ENCODE measurements around the gene SPAG16. TPM values are rescaled to one million over a fixed set of nuclear protein-coding genes. Genes with fewer than 3 reads are reported as not detected.

The SPAG16 gene
- total RNA-seq, 1 experiment from 2014 or later, result 16.0 TPM

DNA sequence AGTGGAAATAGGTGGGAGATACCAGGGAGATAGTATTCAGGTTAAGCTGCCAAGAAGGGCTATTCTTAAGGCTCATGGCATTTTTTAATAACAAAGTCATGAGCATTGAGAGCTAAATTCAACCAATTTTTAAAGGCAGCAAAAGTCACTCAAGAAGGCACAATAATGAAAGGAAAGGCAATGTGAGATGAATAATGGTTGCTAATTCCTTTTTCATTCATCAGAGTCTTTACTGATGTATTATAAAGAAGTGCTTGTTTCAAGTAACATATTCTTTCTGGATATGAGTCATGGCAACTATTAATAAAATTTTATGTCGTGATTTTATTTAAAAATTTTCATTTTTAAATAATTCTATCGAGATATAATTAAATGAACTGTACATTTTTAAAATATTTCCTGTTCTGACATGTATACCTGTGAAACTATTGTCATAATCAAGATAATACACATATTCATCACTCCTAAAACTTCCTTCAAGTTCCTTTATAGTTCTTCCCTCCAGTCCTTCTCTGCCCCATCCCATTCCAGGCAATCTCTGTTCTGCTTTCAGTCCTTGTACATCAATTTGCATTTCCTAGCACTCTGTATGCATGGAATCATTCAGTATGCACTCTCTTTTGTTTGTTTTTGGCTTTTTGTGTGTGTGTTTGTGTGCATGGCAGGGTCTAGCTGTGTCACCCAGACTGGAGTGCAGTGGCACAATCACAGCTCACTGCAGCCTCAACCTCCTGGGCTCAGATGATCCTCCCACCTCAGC lies 1167.4 kb downstream of the SPAG16 start:
- Mint-ChIP-seq H3K27ac (0 out of 2 replicates have a peak overlapping the region, but pooled peaks have one; percentile 7), H3K36me3 (no peaks in the 10 kb centered on the region), H3K27me3 (ENCODE audit: low read depth) (no peaks in the 10 kb centered on the region), H3K4me3 (no peak overlapping the region), H3K4me1 (peaks cover 14% of the 10 kb centered on the region), H3K9me3 (no peaks in the 10 kb centered on the region)
- DNase-seq (ENCODE audit: low spot score), result no peak
- TF ChIP-seq ATF3 (CRISPR knock-in tag; conservative IDR thresholded peaks at IDR 0.05) (no peak), IRF1 (CRISPR knock-in tag; IDR thresholded peaks at IDR 0.05) (no peak), ZNF423 (CRISPR knock-in tag; IDR thresholded peaks at IDR 0.05) (no peak), ZNF671 (CRISPR knock-in tag; IDR thresholded peaks at IDR 0.05) (no peak), ETV6 (CRISPR knock-in tag; IDR thresholded peaks at IDR 0.05) (no peak), NR3C1 (CRISPR knock-in tag; conservative IDR thresholded peaks at IDR 0.05; ENCODE audit: low read depth) (no peak), GRHL2 (CRISPR knock-in tag; IDR thresholded peaks at IDR 0.05; ENCODE audit: insufficient replicate concordance, severe bottlenecking) (no peak), ZBTB43 (CRISPR knock-in tag; IDR thresholded peaks at IDR 0.05) (no peak), ATF2 (CRISPR knock-in tag; IDR thresholded peaks at IDR 0.05; ENCODE audit: borderline replicate concordance, low read depth) (no peak), OVOL2 (CRISPR knock-in tag; IDR thresholded peaks at IDR 0.05; ENCODE audit: borderline replicate concordance) (no peak)
- TF ChIP-seq, protein P1, sequence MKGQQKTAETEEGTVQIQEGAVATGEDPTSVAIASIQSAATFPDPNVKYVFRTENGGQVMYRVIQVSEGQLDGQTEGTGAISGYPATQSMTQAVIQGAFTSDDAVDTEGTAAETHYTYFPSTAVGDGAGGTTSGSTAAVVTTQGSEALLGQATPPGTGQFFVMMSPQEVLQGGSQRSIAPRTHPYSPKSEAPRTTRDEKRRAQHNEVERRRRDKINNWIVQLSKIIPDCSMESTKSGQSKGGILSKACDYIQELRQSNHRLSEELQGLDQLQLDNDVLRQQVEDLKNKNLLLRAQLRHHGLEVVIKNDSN (CRISPR knock-in tag; IDR thresholded peaks at IDR 0.05), result no peak
- no peak for ATAC-seq
- ChIA-PET POLR2A (interaction anchor here (0.5 kb wide), 1 partner anchor 845 kb away, joined by 3 read pairs; no protein-coding TSS in a partner anchor), CTCF (no interaction called here)

Small RNA genes lying within 50 kb of the gene (microRNA-seq; reads per million reads assigned to microRNA genes)
- not detected for gene MIR4438 (ENCODE audit: borderline number of aligned reads)

Other genes starting within 250 kb of the SPAG16 start
- 4.1 to 5.2 TPM (median 4.2 TPM) in 3 replicates for gene IKZF2, start 132.9 kb upstream of the SPAG16 start, total RNA-seq (2021)